GM19468 (cell line): ENCODE results near the gene CACNB1.
"Not testable (repeated sequence)": the region's sequence is repeated elsewhere in the genome, so short reads cannot be mapped to it uniquely, and the experiment has no call there.

ENCODE experiments used
- ATAC-seq: cut with Tn5 transposase; IDR thresholded peaks from one replicate; pipeline ENCODE4 v1.9.1; 2021; ENCODE audit warnings: mild to moderate bottlenecking, moderate library complexity, moderate number of reproducible peaks; ENCODE audit not compliant: unreplicated experiment; ENCODE audit errors: extremely low read depth

The CACNB1 gene

DNA sequence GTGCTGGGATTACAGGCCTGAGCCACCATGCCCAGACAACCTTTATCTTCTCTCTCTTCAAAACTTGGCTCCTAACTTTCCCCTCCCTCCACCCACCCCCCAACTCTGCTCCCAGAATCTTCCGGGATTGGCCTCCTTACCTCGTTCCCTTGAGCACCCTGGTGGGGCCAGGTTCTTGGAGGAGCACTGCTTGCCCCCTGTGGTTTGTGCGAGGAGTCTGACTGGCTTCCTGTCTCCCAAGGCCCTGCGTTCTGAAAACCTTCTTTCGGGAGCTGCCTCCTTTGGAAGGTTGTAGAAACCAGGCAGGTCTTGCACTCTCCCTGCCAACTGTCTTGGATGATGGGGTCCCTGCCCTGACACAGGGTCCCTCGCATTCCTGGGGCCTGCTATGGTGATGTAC is 65.9 kb downstream of the CACNB1 start:
- no peak for ATAC-seq

DNA sequence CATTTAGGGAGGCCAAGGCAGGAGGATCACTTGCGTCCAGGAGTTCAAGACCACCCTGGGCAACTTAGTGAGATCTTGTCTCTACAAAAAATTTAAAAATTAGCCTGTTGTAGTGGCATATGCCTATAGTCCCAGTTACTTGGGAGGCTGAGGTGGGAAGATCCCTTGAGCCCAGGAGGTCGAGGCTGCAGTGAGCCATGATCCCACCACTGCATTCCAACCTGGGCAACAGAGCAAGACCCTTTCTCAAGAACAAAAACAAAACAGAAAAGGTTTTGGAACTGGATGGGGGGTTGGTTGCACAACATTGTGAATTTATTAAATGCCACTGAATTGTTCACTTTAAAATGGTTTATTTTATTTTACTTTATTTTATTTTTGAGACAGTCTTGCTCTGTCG is 67.3 kb downstream of the CACNB1 start:
- ATAC-seq, result no peak

DNA sequence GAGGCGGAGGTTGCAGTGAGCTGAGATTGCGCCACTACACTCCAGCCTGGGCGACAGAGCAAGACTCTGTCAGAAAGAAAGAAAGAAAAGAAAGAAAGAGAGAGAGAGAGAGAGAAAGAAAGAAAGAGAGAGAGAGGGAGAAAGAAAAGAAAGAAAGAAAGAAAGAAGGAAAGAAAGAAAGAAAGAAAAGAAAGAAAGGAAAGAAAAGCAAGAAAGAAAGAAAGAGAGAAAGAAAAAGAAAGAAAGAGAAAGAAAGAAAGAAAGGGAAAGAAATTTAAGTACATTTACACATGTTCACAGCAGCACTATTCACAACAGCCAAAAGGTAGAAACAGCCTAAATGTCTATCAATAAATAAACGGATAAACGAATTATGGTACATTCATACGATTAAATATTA is 67.9 kb downstream of the CACNB1 start:
- not testable (repeated sequence) for ATAC-seq

GRCh38 chr17:39126436-39126835 is 71.0 kb downstream of the CACNB1 start:
- no peak for ATAC-seq

GRCh38 chr17:39125143-39125875 is 72.2 kb downstream of the CACNB1 start:
- no peak for ATAC-seq

DNA sequence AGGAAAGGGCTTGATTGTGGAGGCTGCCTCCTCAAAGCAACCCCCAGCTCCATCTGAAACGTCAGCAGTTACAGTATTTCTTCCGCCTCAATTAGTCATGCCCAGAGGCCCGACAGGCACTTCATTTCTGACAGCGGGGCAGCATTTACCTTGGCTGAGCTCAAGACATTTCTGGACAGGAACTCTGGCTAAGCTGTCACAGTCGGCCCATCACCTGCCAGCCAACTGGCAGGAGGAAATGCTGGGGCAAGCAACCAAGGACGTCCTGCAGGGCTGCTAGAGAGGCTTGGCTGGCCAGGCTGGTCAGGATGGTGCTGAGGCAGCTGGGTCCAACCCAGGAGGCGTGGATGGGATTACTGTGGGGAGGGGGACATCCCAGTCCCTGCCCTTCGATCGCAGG is 73.8 kb downstream of the CACNB1 start:
- ATAC-seq, result no peak
